Central memory CD8-positive, alpha-beta T cell (primary cell): Measurements from ENCODE around the gene PKIB.

ENCODE experiments used
- ATAC-seq: fragments of 150-1000 bp; cut with Tn5 transposase; replicated peaks from 2 replicates; pipeline ENCODE4 v1.10.0; 2022; ENCODE audit warnings: mild to moderate bottlenecking, moderate FRiP score, moderate number of reproducible peaks; ENCODE audit not compliant: poor library complexity, severe bottlenecking; ENCODE audit errors: extremely low read depth
- DNase-seq, 2 donors: peaks; one replicate each; pipeline ENCODE4 v3.0.0; 2021; ENCODE audit warnings: low spot score in 2 of 2
- H3K27ac Mint-ChIP-seq: one replicate; pipeline ENCODE4 v1.8.0; 2022; ENCODE audit warnings: low read depth, mild to moderate bottlenecking, moderate library complexity, mixed read lengths
- H3K27me3 Mint-ChIP-seq: one replicate; pipeline ENCODE4 v1.8.0; 2022; ENCODE audit warnings: mixed read lengths
- H3K36me3 Mint-ChIP-seq: one replicate; pipeline ENCODE4 v1.8.0; 2022; ENCODE audit warnings: mild to moderate bottlenecking, moderate library complexity, mixed read lengths; ENCODE audit not compliant: insufficient read depth
- H3K4me1 Mint-ChIP-seq: one replicate; pipeline ENCODE4 v1.8.0; 2022; ENCODE audit warnings: mixed read lengths
- H3K4me3 Mint-ChIP-seq: one replicate; pipeline ENCODE4 v1.8.0; 2022; ENCODE audit warnings: mild to moderate bottlenecking, moderate library complexity, mixed read lengths
- H3K9me3 Mint-ChIP-seq: one replicate; pipeline ENCODE4 v1.8.0; 2022; ENCODE audit warnings: mixed read lengths

Gene PKIB, protein sequence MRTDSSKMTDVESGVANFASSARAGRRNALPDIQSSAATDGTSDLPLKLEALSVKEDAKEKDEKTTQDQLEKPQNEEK

DNA sequence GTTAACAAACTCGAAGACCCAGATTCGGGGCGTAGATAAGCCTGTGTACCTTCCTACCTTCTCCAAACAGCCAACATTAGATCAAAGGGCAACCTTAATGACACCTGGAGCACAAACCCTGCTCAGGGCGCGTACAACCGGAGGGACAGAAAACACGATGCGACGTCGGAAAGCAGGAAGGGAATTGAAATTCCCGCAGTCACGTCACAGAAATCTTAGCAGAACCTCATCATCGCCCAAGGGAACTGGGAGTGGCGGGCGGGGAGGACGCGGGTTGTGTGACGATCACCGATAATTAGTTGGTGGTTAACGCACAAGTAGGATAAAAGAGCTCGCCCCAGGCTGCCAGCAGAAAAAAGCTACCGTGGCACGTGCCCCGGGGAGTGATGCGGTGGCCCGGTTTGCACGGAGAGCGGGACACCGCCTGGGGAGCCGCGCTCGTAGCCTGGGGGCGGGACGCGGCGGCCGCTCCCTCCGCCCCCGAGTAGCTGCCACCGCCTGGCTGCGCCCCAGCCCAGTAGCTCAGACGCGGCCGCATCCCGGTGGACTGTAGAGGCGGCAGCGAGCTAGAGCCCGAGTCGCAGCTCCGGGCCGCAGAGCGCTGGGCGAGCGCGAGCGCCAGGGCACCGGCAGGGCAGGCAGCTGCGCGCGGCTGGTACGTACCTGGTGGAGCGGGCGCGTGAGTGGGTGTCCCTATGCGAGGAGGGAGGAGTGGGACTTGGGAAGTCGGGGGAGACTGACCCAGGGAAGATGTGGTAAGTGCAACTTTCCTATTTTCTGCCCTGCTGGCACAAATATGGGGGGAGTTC is at the start of gene PKIB:
Gene PKIB (plus strand): TSS at position 525 of the 809 bp plus-strand sequence. CDS start 107,390 bp downstream, outside the sequence.
- Mint-ChIP-seq H3K27ac (no peak within 1 kb of the TSS), H3K4me3 (peak within 1 kb of the TSS; percentile 79), H3K9me3 (peaks cover 13% of the 10 kb centered on the region), H3K27me3 (peaks cover 30% of the 10 kb centered on the region), H3K36me3 (no peaks in the 10 kb centered on the region), H3K4me1 (no peaks in the 10 kb centered on the region)
- DNase-seq, result no peak
- peak; percentile 70 for ATAC-seq

DNA sequence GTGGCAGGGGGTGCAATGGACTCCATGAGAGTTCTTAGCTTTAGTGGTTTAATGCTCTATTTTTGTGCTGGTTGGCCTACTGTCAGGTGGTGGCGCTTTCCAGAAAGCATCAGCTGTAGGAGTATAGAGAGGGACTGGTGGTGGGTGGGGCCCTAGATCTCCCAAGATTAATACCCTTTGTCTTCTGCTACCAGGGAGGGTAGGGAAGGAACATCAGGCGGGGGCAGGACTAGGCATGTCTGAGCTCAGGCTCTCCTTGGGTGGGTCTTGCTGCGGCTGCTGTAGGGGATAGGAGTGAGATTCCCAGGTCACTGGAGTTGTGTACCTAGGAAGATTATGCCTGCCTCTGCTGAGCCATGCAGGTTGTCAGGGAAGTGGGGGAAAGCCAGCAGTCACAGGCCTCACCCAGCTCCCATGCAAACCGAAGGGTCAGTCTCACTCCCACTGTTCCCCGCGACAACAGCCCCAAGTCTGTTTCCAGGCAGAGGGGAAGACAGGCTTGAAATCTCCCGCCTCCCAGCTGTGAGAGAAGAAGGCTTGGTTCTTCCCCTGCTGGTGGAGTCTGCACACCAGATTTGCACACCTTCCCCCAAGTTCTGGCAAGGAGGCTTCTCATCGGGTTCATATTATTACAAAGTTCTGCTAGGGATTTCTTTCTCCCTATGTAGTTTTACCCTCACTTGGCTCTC is 46.7 kb upstream of the PKIB start:
- H3K27me3 Mint-ChIP-seq, result peaks cover 24% of the 10 kb centered on the region
- H3K4me1 Mint-ChIP-seq, result no peaks in the 10 kb centered on the region
- H3K36me3 Mint-ChIP-seq, result no peaks in the 10 kb centered on the region
- no peak overlapping the region for H3K27ac Mint-ChIP-seq
- peaks cover 27% of the 10 kb centered on the region for H3K9me3 Mint-ChIP-seq
- DNase-seq (no peak), ATAC-seq (no peak)
- no peak overlapping the region for H3K4me3 Mint-ChIP-seq

DNA sequence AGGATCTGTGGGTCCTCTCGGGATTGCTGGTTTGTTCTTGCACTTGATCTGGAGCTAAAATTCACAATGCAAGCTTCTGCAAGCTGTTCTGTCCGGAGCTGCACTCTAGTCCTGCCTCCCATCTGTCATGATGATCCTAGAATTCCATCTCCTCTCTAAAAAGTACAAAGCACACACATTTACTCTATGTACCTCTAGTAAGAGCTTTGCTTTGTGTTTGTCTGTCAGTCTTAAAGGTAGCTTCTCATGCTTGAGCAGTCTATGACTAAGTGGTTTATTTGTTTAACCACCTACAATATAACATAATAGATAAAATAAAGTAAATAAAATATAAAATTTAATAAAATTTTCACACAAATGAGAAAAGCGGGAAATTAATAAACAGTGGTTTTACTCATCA is 46.0 kb upstream of the PKIB start:
- ATAC-seq (no peak), DNase-seq (no peak)
- H3K27me3 Mint-ChIP-seq, result peaks cover 32% of the 10 kb centered on the region
- H3K4me1 Mint-ChIP-seq, result no peaks in the 10 kb centered on the region
- no peaks in the 10 kb centered on the region for H3K36me3 Mint-ChIP-seq
- H3K4me3 Mint-ChIP-seq, result no peak overlapping the region
- no peak overlapping the region for H3K27ac Mint-ChIP-seq
- peaks cover 22% of the 10 kb centered on the region for H3K9me3 Mint-ChIP-seq

DNA sequence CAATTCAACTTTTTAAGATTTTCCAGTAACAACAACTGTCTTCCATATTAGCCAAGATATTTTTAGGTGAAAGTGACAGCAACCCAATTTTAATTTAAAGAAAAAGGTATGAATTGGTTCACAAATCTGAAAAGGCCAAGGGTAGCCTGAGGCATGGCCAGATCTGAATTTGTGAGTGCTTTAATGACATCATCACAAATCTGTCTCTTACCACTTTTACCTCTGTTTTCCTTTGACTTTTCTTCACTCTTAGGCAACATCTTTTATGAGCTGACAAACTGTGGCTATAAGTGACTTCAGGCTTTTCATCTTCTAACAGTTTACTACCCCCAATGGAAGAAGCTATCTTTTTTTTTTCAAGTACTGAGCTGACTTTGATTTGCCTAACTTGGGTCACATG is 44.5 kb upstream of the PKIB start:
- Mint-ChIP-seq H3K27me3 (peaks cover 41% of the 10 kb centered on the region), H3K27ac (no peak overlapping the region), H3K9me3 (peaks cover 19% of the 10 kb centered on the region), H3K4me3 (no peak overlapping the region), H3K4me1 (no peaks in the 10 kb centered on the region), H3K36me3 (no peaks in the 10 kb centered on the region)
- ATAC-seq, result no peak
- DNase-seq, result no peak

DNA sequence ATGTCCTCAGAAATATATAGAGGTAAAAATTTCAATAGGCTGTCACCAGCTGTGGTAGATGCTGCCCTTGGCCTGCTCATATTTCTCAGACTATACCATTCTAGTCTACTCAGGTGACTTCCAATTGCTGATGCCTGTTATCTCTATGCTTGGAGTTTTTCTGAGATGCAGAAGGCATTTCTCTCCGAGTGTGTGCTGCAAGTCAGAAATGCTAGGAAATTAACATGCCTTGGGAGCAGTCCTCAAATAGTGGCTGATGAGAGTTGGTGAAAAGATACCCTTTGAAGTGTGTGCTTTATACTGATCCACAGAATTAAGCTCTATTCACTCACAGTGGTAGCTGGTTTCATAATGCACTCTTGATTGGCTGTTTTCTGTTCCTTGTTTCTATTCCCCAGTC is 43.2 kb upstream of the PKIB start:
- no peak for ATAC-seq
- no peaks in the 10 kb centered on the region for H3K36me3 Mint-ChIP-seq

DNA sequence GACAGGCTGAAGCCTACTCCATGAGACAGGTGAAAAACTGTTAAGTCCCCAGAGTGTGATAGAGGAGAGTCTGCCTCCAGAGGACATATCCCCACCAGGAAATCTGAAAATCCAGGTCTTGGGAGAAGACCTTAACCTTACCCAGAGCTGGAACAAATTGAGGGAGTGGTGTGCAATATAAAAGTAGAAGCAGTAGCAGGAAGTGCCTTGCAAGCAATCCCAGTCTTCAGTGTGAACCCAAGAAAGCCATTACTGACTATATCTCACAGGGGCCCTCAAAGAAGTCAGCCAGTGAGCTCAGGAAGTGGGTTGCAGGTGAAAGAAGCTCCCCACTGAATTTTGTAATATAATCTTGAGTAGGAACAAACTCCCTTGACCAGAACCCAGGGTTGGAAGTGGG is 41.9 kb upstream of the PKIB start:
- ATAC-seq (no peak), DNase-seq (no peak)
- no peaks in the 10 kb centered on the region for H3K4me1 Mint-ChIP-seq
- H3K27ac Mint-ChIP-seq, result no peak overlapping the region
- H3K4me3 Mint-ChIP-seq, result no peak overlapping the region
- no peaks in the 10 kb centered on the region for H3K36me3 Mint-ChIP-seq
- no peaks in the 10 kb centered on the region for H3K9me3 Mint-ChIP-seq
- H3K27me3 Mint-ChIP-seq, result peaks cover 46% of the 10 kb centered on the region

More for the DNA sequence above, 43.2 kb upstream of the PKIB start:
- DNase-seq, result no peak
- H3K27ac Mint-ChIP-seq, result no peak overlapping the region
- no peaks in the 10 kb centered on the region for H3K4me1 Mint-ChIP-seq
- peaks cover 12% of the 10 kb centered on the region for H3K9me3 Mint-ChIP-seq
- no peak overlapping the region for H3K4me3 Mint-ChIP-seq
- peaks cover 47% of the 10 kb centered on the region for H3K27me3 Mint-ChIP-seq

DNA sequence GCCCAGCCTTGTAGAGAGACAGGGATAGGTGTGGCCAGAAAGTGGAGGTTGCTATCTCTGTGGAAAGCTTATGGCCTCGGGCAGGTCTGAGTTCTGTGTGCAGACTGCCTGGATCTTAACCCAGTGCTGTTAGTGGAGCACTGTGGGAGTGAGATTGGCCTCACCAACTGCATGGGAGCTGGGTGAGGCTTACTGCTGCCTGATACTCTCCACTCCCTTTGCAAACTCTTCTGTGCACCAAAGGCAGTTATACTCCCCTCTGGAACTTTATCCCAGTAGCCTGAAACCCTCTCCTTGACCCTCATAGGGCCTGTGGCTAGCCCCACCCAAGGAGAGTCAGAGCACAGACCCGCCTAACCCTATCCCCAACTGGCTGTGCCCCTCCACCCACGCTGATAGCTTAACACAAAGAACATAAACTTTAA is 41.4 kb upstream of the PKIB start:
- no peak overlapping the region for H3K27ac Mint-ChIP-seq
- no peak overlapping the region for H3K4me3 Mint-ChIP-seq
- no peaks in the 10 kb centered on the region for H3K9me3 Mint-ChIP-seq
- no peak for ATAC-seq
- no peak for DNase-seq
- H3K27me3 Mint-ChIP-seq, result peaks cover 46% of the 10 kb centered on the region
- no peaks in the 10 kb centered on the region for H3K4me1 Mint-ChIP-seq
- no peaks in the 10 kb centered on the region for H3K36me3 Mint-ChIP-seq

DNA sequence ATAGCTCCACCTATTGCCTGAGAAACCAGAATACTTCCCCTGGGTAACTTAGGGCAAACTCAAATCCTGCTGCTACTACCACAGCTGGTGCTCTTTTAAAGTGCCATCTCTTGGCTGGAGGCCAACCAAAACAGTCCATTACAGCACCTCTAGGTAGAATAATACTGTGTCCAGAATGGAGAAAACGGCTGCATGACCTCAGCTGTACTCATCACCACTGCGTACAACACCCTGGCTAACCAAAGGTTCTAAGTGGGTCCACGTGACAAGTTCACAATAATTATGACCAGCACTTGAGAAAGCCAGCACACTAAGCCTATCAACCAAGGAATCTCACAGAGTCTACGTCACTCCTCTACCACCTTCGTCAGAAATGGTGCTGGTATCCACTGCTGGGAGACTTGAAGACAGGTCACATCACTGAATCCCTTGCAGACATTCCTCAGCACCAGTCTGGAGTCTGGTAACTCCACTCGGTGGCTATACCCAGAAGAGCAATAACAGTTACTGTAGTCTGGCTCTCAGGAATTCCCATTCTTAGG is 40.9 kb upstream of the PKIB start:
- H3K4me3 Mint-ChIP-seq, result no peak overlapping the region
- DNase-seq (no peak), ATAC-seq (no peak)
- H3K9me3 Mint-ChIP-seq, result no peaks in the 10 kb centered on the region
- no peak overlapping the region for H3K27ac Mint-ChIP-seq
- peaks cover 2% of the 10 kb centered on the region for H3K36me3 Mint-ChIP-seq
- H3K4me1 Mint-ChIP-seq, result no peaks in the 10 kb centered on the region
- H3K27me3 Mint-ChIP-seq, result peaks cover 46% of the 10 kb centered on the region

DNA sequence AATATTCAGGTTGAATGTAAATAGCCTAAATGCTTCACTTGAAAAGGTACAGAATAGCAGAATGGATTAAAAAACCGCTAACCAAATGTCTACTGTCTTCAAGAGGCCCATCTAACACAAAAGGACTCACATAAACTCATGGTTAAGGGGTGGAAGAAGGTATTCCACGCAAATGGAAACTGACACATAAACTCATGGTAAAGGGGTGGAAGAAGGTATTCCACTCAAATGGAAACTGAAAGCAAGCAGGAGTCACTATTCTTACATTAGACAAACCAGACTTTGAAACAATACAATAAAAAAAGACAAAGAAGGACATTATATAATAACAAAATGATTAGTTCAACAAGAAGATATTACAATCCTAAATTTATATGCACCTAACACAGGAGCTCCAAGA is 38.3 kb upstream of the PKIB start:
- Mint-ChIP-seq H3K4me1 (no peaks in the 10 kb centered on the region), H3K27ac (no peak overlapping the region), H3K27me3 (peaks cover 37% of the 10 kb centered on the region), H3K36me3 (peaks cover 2% of the 10 kb centered on the region), H3K9me3 (no peaks in the 10 kb centered on the region), H3K4me3 (no peak overlapping the region)
- DNase-seq (no peak), ATAC-seq (no peak)

DNA sequence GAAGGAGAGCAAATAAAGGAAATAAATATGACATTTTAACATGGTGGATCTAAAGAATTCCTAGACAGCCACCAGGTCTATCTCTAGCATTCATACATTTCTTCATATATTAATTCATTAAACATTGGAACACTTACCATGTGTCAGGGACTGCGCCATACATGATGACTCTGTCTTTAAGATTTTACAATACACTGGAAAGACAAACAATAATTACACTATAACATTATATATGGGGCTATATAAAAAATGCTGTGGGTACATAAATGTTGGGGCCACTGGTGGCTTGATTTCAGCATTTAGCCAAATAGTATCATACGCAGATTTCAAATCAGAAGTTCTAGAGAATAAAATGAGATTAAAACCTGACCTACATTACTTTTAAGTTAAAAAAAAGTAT is 33.3 kb upstream of the PKIB start:
- no peaks in the 10 kb centered on the region for H3K9me3 Mint-ChIP-seq

DNA sequence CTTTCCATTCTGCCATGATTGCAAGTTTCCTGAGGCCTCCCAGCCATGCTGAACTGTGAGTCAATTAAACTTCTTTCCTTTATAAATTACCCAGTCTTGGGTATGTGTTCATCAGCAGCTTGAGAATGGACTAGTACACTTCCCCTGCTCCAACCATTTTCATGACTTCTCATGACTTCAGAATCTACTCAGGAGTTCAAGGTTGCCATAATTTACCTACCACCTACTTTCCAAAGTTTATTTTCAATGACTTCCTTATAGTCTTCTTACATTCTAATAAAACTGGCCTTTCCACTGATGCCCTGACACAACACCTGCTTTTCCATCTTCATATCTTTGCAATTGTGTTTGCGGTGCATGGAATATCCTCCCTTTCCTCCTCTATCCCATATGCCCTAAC is 31.2 kb upstream of the PKIB start:
- H3K4me1 Mint-ChIP-seq, result no peaks in the 10 kb centered on the region
- H3K9me3 Mint-ChIP-seq, result no peaks in the 10 kb centered on the region
- peaks cover 2% of the 10 kb centered on the region for H3K36me3 Mint-ChIP-seq
- H3K27me3 Mint-ChIP-seq, result peaks cover 7% of the 10 kb centered on the region
- DNase-seq (no peak), ATAC-seq (no peak)
- no peak overlapping the region for H3K27ac Mint-ChIP-seq
- no peak overlapping the region for H3K4me3 Mint-ChIP-seq

More for the DNA sequence above, 33.3 kb upstream of the PKIB start:
- ATAC-seq (no peak), DNase-seq (no peak)
- Mint-ChIP-seq H3K27me3 (peaks cover 11% of the 10 kb centered on the region), H3K36me3 (peaks cover 2% of the 10 kb centered on the region), H3K4me3 (no peak overlapping the region), H3K4me1 (no peaks in the 10 kb centered on the region), H3K27ac (no peak overlapping the region)

DNA sequence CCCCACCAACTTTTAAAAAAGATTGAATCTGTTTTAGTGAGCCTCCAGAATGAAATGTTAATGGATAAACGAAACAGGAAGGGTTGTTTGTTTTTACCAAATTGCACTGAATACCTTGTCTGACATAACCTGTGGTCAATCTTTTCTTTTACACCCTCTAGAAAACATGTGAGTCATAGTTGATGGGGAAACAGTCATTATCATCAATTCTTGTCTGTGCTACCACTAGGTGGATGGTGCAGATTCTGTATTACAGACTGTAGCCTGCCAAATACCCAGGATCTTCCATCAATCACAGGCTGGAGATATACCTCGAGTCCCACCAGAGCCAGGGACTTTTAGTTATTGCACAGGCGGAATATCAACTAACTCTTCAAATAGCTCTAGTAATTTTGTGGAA is 29.5 kb upstream of the PKIB start:
- Mint-ChIP-seq H3K4me1 (no peaks in the 10 kb centered on the region), H3K27me3 (peaks cover 7% of the 10 kb centered on the region), H3K36me3 (no peaks in the 10 kb centered on the region), H3K4me3 (no peak overlapping the region), H3K9me3 (no peaks in the 10 kb centered on the region), H3K27ac (no peak overlapping the region)
- DNase-seq (no peak), ATAC-seq (no peak)

DNA sequence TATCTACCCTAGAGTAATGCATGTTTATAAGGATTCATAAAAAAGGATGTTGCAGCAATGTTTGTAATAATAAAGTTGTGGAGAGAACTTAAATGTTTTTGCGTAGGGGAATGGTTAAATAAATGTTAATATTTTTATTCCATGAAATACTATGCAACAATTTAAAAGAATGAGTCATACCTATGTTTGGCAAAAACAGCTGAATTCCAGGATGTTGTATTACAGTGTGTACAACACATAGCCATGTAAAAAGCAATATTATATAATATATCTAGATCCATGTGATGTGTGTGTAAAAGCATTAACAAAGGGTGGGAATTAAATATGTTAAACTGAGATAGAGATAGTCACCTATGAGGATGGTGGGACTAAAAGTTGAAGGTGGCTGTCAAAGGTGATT is 21.1 kb upstream of the PKIB start:
- Mint-ChIP-seq H3K4me1 (no peaks in the 10 kb centered on the region), H3K27me3 (peaks cover 6% of the 10 kb centered on the region), H3K9me3 (no peaks in the 10 kb centered on the region), H3K27ac (no peak overlapping the region), H3K36me3 (no peaks in the 10 kb centered on the region), H3K4me3 (no peak overlapping the region)
- DNase-seq (no peak), ATAC-seq (no peak)
